ENCODE measurements around the gene DCDC2B. TPM values are rescaled to one million over a fixed set of nuclear protein-coding genes. Genes with fewer than 3 reads are reported as not detected.

DCDC2B gene
- total RNA-seq, 1 donor from 2014 or later: not detected

GRCh38 chr1:32240140-32240951 lies 31.5 kb downstream of the DCDC2B start:
- DNase-seq: peak; percentile 67
- Mint-ChIP-seq H3K9me3 (ENCODE audit: unreplicated experiment) (peaks cover 7% of the 10 kb centered on the region), H3K27ac (ENCODE audit: unreplicated experiment) (peak overlapping the region; percentile 76), H3K27me3 (ENCODE audit: unreplicated experiment) (peaks cover 5% of the 10 kb centered on the region), H3K4me1 (ENCODE audit: low read depth, unreplicated experiment) (peaks cover 12% of the 10 kb centered on the region), H3K4me3 (ENCODE audit: unreplicated experiment) (peak overlapping the region; percentile 90), H3K36me3 (ENCODE audit: unreplicated experiment) (no peaks in the 10 kb centered on the region)
- no peak for TF ChIP-seq CTCF (IDR thresholded peaks at IDR 0.05; ENCODE audit: partially characterized antibody, unreplicated experiment)

DNA sequence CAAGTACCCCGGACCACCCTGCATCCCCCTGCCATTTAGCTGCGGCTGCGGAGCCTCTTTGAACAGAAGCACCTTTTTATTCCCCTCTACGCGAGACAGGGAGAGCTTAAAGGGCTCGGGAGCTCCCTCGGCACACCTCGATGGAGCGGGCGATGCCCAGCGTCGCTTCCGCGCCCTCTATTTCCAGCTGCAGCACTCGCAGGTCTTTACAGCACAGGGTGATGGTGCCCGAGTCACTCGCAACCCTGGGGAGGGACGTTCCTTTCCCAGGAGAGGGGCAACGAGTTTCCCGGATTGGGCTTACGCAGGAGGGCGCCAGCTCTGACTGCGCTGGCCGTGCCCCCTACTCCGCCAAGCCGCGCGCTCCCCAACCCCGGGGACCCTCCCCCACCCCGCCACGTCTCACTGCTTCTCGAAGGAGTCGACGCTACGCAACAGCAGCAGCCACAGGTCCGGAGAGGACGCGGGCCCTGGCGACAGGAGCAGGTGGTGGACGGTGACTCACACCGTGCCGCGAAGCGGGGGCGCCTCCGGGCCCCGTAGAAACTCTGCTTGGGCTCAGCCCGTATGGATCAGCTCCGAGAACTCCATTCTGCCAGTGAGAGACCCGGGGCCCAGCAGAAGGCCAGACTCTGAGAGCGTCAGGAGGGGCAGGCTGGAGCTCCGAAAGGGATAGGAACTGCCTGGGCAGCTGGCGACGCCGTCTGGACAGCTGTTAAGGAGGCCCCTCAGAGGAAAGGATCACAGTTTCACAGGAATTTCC lies 32.3 kb downstream of the DCDC2B start:
- Mint-ChIP-seq H3K36me3 (ENCODE audit: unreplicated experiment) (no peaks in the 10 kb centered on the region), H3K4me1 (ENCODE audit: low read depth, unreplicated experiment) (peaks cover 8% of the 10 kb centered on the region), H3K9me3 (ENCODE audit: unreplicated experiment) (peaks cover 5% of the 10 kb centered on the region), H3K4me3 (ENCODE audit: unreplicated experiment) (peak overlapping the region; percentile 90), H3K27ac (ENCODE audit: unreplicated experiment) (peak overlapping the region; percentile 85), H3K27me3 (ENCODE audit: unreplicated experiment) (peaks cover 5% of the 10 kb centered on the region)
- peak; percentile 75 for DNase-seq
- TF ChIP-seq CTCF (IDR thresholded peaks at IDR 0.05; ENCODE audit: partially characterized antibody, unreplicated experiment): no peak

DNA sequence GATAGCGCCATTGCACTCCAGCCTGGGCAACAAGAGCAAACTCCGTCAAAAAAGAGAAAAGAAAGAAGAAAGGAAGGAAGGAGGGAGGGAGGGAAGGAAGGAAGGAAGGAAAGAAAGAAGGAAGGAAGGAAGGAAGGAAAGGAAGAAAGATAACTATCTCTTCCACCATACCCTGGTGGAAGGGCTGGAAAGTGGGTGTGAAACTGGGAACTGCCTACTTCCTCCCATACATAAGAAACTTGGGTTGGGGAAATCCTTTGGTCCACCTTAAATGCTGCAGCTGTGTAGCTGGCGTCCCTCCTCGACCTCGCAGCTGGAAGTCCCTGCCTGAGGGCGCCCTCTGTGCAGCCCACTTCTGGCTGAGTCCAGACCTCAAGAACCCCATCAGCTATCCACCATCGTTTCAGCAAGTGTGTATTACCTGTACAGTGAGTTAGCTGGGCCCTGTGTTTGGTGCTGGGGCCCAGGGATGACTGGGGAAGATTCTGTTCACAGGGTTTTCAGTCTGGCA lies 33.5 kb downstream of the DCDC2B start:
- Mint-ChIP-seq H3K9me3 (ENCODE audit: unreplicated experiment) (peaks cover 5% of the 10 kb centered on the region), H3K27ac (ENCODE audit: unreplicated experiment) (peak overlapping the region; percentile 85), H3K4me3 (ENCODE audit: unreplicated experiment) (no peak overlapping the region), H3K27me3 (ENCODE audit: unreplicated experiment) (peaks cover 5% of the 10 kb centered on the region), H3K36me3 (ENCODE audit: unreplicated experiment) (no peaks in the 10 kb centered on the region), H3K4me1 (ENCODE audit: low read depth, unreplicated experiment) (peaks cover 11% of the 10 kb centered on the region)
- no peak for TF ChIP-seq CTCF (IDR thresholded peaks at IDR 0.05; ENCODE audit: partially characterized antibody, unreplicated experiment)
- no peak for DNase-seq

DNA sequence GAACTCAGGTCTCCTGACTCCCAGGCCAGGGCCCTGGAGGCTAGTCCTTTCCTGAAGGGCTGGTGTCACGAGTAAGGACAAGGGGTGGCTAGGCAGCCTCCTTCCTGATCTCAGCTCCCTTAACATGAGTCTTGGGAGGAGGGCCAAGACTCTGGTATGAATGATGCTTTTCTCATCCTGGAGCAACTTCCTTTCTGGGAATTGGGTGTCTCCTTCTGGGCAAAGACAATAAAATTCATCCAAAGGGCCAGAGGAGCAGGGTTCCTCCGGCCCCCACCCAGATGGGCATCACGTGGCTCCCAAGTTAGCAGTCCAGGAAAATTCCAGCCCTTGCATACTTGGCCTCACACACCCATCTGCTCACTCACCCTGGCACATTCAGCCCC lies 38.0 kb downstream of the DCDC2B start, which contains the start of gene FAM167B:
Gene FAM167B (plus strand): TSS at position 335 of the 386 bp plus-strand sequence. CDS start 200 bp downstream, outside the sequence.
- no peak for TF ChIP-seq CTCF (IDR thresholded peaks at IDR 0.05; ENCODE audit: partially characterized antibody, unreplicated experiment)
- peaks cover 15% of the 10 kb centered on the region for H3K27me3 Mint-ChIP-seq (ENCODE audit: unreplicated experiment)
- H3K4me3 Mint-ChIP-seq (ENCODE audit: unreplicated experiment): peak within 1 kb of the TSS; percentile 71
- H3K27ac Mint-ChIP-seq (ENCODE audit: unreplicated experiment): peak within 1 kb of the TSS; percentile 92
- H3K4me1 Mint-ChIP-seq (ENCODE audit: low read depth, unreplicated experiment): peaks cover 25% of the 10 kb centered on the region
- peaks cover 11% of the 10 kb centered on the region for H3K9me3 Mint-ChIP-seq (ENCODE audit: unreplicated experiment)
- H3K36me3 Mint-ChIP-seq (ENCODE audit: unreplicated experiment): no peaks in the 10 kb centered on the region
- no peak for DNase-seq
